GM12892 (cell line): Measurements from ENCODE around the gene TCEAL8.

Experiments
- POLR2AphosphoS5 ChIP-seq: IDR thresholded peaks from 2 replicates; pipeline ENCODE4 v1.6.1; 2011; ENCODE audit warnings: low read depth, low read length, control low read depth
- TAF1 ChIP-seq: IDR thresholded peaks from 2 replicates; pipeline ENCODE4 v1.6.1; 2011; ENCODE audit warnings: low read depth, mild to moderate bottlenecking, control low read depth, low read length, borderline replicate concordance

GRCh38 chrX:103236296-103236695 is 18.7 kb downstream of the TCEAL8 start:
- TF ChIP-seq POLR2AphosphoS5: no peak
- no peak for TF ChIP-seq TAF1
